WTC11 (cell line): ENCODE data around the gene ZNF800.

Experiments
- AFF4 ChIP-seq: sonication (generic); formaldehyde crosslinking; IDR thresholded peaks from 2 replicates; pipeline ENCODE4 v1.8.1; 2023; ENCODE audit warnings: mild to moderate bottlenecking, missing genetic modification reagents, borderline replicate concordance
- ATF3 ChIP-seq: sonication (generic); formaldehyde crosslinking; conservative IDR thresholded peaks from 2 replicates; pipeline ENCODE4 v1.8.1; 2022; ENCODE audit warnings: mild to moderate bottlenecking, missing genetic modification reagents
- CREB1 ChIP-seq: sonication (generic); formaldehyde crosslinking; IDR thresholded peaks from 2 replicates; pipeline ENCODE4 v1.8.0; 2023; ENCODE audit warnings: mild to moderate bottlenecking, missing genetic modification reagents
- CTCF ChIP-seq: fragments of 200-600 bp; IDR thresholded peaks from 2 replicates; pipeline ENCODE4 v1.8.0; 2022; ENCODE audit warnings: antibody characterized with exemption
- FOXK1 ChIP-seq: sonication (generic); formaldehyde crosslinking; IDR thresholded peaks from 2 replicates; pipeline ENCODE4 v1.8.0; 2022; ENCODE audit warnings: mild to moderate bottlenecking, moderate library complexity, missing genetic modification reagents
- IRF1 ChIP-seq: sonication (generic); formaldehyde crosslinking; IDR thresholded peaks from 2 replicates; pipeline ENCODE4 v1.8.0; 2023; ENCODE audit warnings: missing genetic modification reagents
- JUN ChIP-seq: sonication (generic); formaldehyde crosslinking; IDR thresholded peaks from 2 replicates; pipeline ENCODE4 v1.8.0; 2023; ENCODE audit warnings: mild to moderate bottlenecking, missing genetic modification reagents
- MYBL2 ChIP-seq: sonication (generic); formaldehyde crosslinking; IDR thresholded peaks from 2 replicates; pipeline ENCODE4 v1.8.1; 2023; ENCODE audit warnings: mild to moderate bottlenecking, moderate library complexity, missing genetic modification reagents
- NR2C2 ChIP-seq: sonication (generic); formaldehyde crosslinking; IDR thresholded peaks from 2 replicates; pipeline ENCODE4 v1.8.0; 2022; ENCODE audit warnings: mild to moderate bottlenecking, missing genetic modification reagents
- SMAD4 ChIP-seq: sonication (generic); formaldehyde crosslinking; IDR thresholded peaks from 2 replicates; pipeline ENCODE4 v1.8.0; 2022; ENCODE audit warnings: mild to moderate bottlenecking, missing genetic modification reagents
- SP1 ChIP-seq: sonication (generic); formaldehyde crosslinking; conservative IDR thresholded peaks from 2 replicates; pipeline ENCODE4 v1.8.1; 2022; ENCODE audit warnings: missing genetic modification reagents
- USF2 ChIP-seq: sonication (generic); formaldehyde crosslinking; IDR thresholded peaks from 2 replicates; pipeline ENCODE4 v1.8.1; 2023; ENCODE audit warnings: mild to moderate bottlenecking, missing genetic modification reagents, moderate library complexity
- ZNF232 ChIP-seq: sonication (generic); formaldehyde crosslinking; IDR thresholded peaks from 2 replicates; pipeline ENCODE4 v1.8.0; 2022; ENCODE audit warnings: mild to moderate bottlenecking, missing genetic modification reagents

GRCh38 chr7:127330070-127330469 lies 62.4 kb downstream of the ZNF800 start:
- no peak for TF ChIP-seq NR2C2 (CRISPR knock-in tag)
- no peak for TF ChIP-seq CTCF
- no peak for TF ChIP-seq CREB1 (CRISPR knock-in tag)
- TF ChIP-seq SP1: no peak
- no peak for TF ChIP-seq IRF1 (CRISPR knock-in tag)
- TF ChIP-seq JUN (CRISPR knock-in tag): no peak
- no peak for TF ChIP-seq AFF4
- no peak for TF ChIP-seq MYBL2
- no peak for TF ChIP-seq FOXK1
- no peak for TF ChIP-seq SMAD4 (CRISPR knock-in tag)
- TF ChIP-seq ATF3 (CRISPR knock-in tag): no peak
- TF ChIP-seq USF2 (CRISPR knock-in tag): no peak
- no peak for TF ChIP-seq ZNF232 (CRISPR knock-in tag)
